KMS-11 (cell line): ENCODE measurements around the gene MARCHF5.
A peak's percentile ranks its signal among the peaks of the same experiment; 100 is the strongest.

Experiments used
- H2AFZ ChIP-seq: fragments of 200-600 bp; sonication (generic); 2 replicates; pipeline ENCODE4 v1.6.1; 2016; ENCODE audit warnings: antibody characterized with exemption, mixed run types, low read depth
- H3K27ac ChIP-seq: fragments of 200-600 bp; sonication (generic); 2 replicates; pipeline ENCODE4 v1.6.1; 2016; ENCODE audit warnings: mild to moderate bottlenecking, mixed run types
- H3K27me3 ChIP-seq: fragments of 200-600 bp; sonication (generic); 2 replicates; pipeline ENCODE4 v1.6.1; 2017; ENCODE audit warnings: mild to moderate bottlenecking, low read depth, mixed run types, moderate library complexity; ENCODE audit not compliant: insufficient read depth
- H3K36me3 ChIP-seq: fragments of 200-600 bp; sonication (generic); 2 replicates; pipeline ENCODE4 v1.6.1; 2017; ENCODE audit warnings: mild to moderate bottlenecking, mixed run types; ENCODE audit not compliant: insufficient read depth
- H3K4me1 ChIP-seq: fragments of 200-600 bp; sonication (generic); 2 replicates; pipeline ENCODE4 v1.6.1; 2016; ENCODE audit warnings: mild to moderate bottlenecking, low read depth, mixed run types; ENCODE audit not compliant: poor library complexity, severe bottlenecking
- H3K4me2 ChIP-seq: fragments of 200-600 bp; sonication (generic); 2 replicates; pipeline ENCODE4 v1.7.0; 2016; ENCODE audit warnings: mild to moderate bottlenecking, mixed run types
- H3K4me3 ChIP-seq: fragments of 200-600 bp; sonication (generic); IDR thresholded peaks from 2 replicates; pipeline ENCODE4 v1.6.1; 2017; ENCODE audit warnings: low read depth, low read length, mixed read lengths; ENCODE audit not compliant: insufficient read depth
- H3K79me2 ChIP-seq: fragments of 200-600 bp; sonication (generic); 2 replicates; pipeline ENCODE4 v1.6.1; 2016; ENCODE audit warnings: low read depth, mixed run types; ENCODE audit not compliant: insufficient read depth
- H3K9ac ChIP-seq: fragments of 200-600 bp; sonication (generic); 2 replicates; pipeline ENCODE4 v1.6.1; 2016; ENCODE audit warnings: mild to moderate bottlenecking, mixed run types
- H4K20me1 ChIP-seq: fragments of 200-600 bp; sonication (generic); 2 replicates; pipeline ENCODE4 v1.6.1; 2016; ENCODE audit warnings: mild to moderate bottlenecking, mixed run types; ENCODE audit not compliant: insufficient read depth
- TF ChIP-seq, protein P1 (sequence below): fragments of 200-600 bp; sonication (generic); conservative IDR thresholded peaks from 2 replicates; pipeline ENCODE4 v1.6.1; 2017; ENCODE audit warnings: low read depth, mild to moderate bottlenecking, antibody characterized with exemption, low read length, moderate library complexity, mixed read lengths

The MARCHF5 gene

GRCh38 chr10:92278996-92279696 lies 11.8 kb upstream of the MARCHF5 start:
- Histone ChIP-seq H3K36me3 (no peaks in the 10 kb centered on the region), H3K4me2 (no peak overlapping the region), H4K20me1 (no peaks in the 10 kb centered on the region), H3K27me3 (no peaks in the 10 kb centered on the region), H3K27ac (no peak overlapping the region), H3K4me1 (peaks cover 17% of the 10 kb centered on the region), H3K79me2 (peaks cover 21% of the 10 kb centered on the region; the same call in 1 of the 2 replicates), H3K4me3 (no peak overlapping the region), H3K9ac (no peak overlapping the region), H2AFZ (no peak overlapping the region)
- TF ChIP-seq, protein P1, sequence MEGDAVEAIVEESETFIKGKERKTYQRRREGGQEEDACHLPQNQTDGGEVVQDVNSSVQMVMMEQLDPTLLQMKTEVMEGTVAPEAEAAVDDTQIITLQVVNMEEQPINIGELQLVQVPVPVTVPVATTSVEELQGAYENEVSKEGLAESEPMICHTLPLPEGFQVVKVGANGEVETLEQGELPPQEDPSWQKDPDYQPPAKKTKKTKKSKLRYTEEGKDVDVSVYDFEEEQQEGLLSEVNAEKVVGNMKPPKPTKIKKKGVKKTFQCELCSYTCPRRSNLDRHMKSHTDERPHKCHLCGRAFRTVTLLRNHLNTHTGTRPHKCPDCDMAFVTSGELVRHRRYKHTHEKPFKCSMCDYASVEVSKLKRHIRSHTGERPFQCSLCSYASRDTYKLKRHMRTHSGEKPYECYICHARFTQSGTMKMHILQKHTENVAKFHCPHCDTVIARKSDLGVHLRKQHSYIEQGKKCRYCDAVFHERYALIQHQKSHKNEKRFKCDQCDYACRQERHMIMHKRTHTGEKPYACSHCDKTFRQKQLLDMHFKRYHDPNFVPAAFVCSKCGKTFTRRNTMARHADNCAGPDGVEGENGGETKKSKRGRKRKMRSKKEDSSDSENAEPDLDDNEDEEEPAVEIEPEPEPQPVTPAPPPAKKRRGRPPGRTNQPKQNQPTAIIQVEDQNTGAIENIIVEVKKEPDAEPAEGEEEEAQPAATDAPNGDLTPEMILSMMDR, result no peak

DNA sequence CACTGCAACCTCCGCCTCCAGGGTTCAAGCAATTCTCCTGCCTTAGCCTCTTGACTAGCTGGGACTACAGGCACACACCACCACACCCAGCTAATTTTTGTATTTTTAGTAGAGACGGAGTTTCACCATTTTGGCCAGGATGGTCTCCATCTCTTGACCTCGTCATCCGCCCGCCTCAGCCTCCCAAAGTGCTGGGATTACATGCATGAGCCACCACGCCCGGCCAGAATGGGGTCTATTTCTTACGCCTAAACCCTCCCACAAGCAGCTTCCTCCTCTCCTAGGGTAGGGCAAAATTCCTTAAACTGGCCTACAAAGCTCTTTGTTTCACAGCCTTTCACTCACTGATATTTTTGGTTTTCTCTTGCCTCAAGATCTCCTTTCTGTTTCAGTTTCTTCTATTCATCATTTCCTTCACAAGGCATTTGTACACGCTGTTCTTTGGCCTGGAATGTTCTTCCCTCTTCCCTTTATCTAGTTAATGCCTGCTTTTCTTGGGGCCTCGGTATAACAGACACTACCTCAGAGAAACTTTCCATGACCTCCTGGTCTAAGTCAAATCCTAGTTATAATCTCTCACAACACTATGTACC lies 6.8 kb upstream of the MARCHF5 start:
- H3K4me2 ChIP-seq, result peak overlapping the region; percentile 76
- H3K27ac ChIP-seq, result peak overlapping the region; percentile 29; the same call in 1 of the 2 replicates
- no peaks in the 10 kb centered on the region for H3K27me3 ChIP-seq
- H3K4me3 ChIP-seq, result no peak overlapping the region
- no peak overlapping the region for H3K9ac ChIP-seq
- no peaks in the 10 kb centered on the region for H3K36me3 ChIP-seq
- H3K79me2 ChIP-seq, result peaks cover 49% of the 10 kb centered on the region
- no peak overlapping the region for H2AFZ ChIP-seq
- H3K4me1 ChIP-seq, result peaks cover 52% of the 10 kb centered on the region
- TF ChIP-seq, protein P1, result no peak
- no peaks in the 10 kb centered on the region for H4K20me1 ChIP-seq

- H2AFZ ChIP-seq, result peak overlapping the region; percentile 98
- H3K79me2 ChIP-seq, result peaks cover 76% of the 10 kb centered on the region
- peak overlapping the region; percentile 96 for H3K4me2 ChIP-seq
- peak overlapping the region; percentile 93 for H3K9ac ChIP-seq
- H4K20me1 ChIP-seq, result peaks cover 6% of the 10 kb centered on the region; the same call in 1 of the 2 replicates
- no peaks in the 10 kb centered on the region for H3K36me3 ChIP-seq
- H3K4me1 ChIP-seq, result peaks cover 44% of the 10 kb centered on the region
- H3K4me3 ChIP-seq, result no peak overlapping the region
- H3K27ac ChIP-seq, result peak overlapping the region; percentile 72
- no peaks in the 10 kb centered on the region for H3K27me3 ChIP-seq
- TF ChIP-seq, protein P1, result no peak
Measured at GRCh38 chr10:92290076-92290836, 711 bp upstream of the MARCHF5 start.

DNA sequence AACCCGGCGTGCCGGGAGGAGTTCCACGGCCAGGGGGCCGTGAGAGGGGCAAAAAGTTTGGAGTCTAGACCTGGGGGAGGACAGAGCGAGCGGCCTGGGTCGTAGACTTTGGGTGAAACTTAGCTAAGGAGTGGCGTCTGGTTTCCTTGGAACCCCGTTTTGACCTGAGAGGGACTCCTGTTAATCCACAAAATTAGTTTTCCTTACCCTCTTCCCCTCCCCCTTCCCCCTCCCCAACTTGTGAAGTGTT lies 574 bp downstream of the MARCHF5 start:
- Histone ChIP-seq H3K4me3 (no peak overlapping the region), H2AFZ (peak overlapping the region; percentile 71), H3K4me2 (peak overlapping the region; percentile 83; the same call in 1 of the 2 replicates), H3K27ac (peak overlapping the region; percentile 72), H4K20me1 (peaks cover 13% of the 10 kb centered on the region; the same call in 1 of the 2 replicates), H3K27me3 (no peaks in the 10 kb centered on the region), H3K9ac (peak overlapping the region; percentile 93), H3K36me3 (no peaks in the 10 kb centered on the region), H3K4me1 (peaks cover 31% of the 10 kb centered on the region), H3K79me2 (peaks cover 84% of the 10 kb centered on the region)
- TF ChIP-seq, protein P1, result no peak
